ENCODE measurements around the gene POU6F1. TPM values are rescaled to one million over a fixed set of nuclear protein-coding genes. Genes with fewer than 3 reads are reported as not detected.

POU6F1 gene
- total RNA-seq, 1 experiment from 2014 or later = 5.3 TPM

DNA sequence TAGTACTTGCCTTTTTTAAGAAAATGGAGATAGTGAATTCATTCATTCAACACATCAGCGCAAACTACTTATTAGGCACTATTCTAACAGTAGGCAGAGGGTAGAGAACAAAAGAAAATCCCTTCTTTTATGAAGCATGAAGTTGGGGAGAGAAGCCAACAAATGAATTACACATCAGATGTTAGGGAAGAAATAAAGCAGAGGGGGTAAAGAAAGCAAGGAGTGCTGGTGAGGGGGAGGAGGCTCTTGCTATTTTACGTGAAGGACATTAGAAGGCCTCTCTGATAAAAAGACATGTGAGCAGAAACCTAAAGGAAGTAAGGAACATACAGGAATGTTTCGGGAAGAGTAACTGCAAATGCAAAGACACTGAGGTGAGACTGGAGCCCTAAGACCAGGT is 67.1 kb downstream of the POU6F1 start:
- TF ChIP-seq CTCF (conservative IDR thresholded peaks at IDR 0.05) (no peak), EZH2 (IDR thresholded peaks at IDR 0.05; ENCODE audit: low read depth) (no peak)
- H3K27ac ChIP-seq = no peak overlapping the region
- H3K4me3 ChIP-seq = no peak overlapping the region
- H3K36me3 ChIP-seq (ENCODE audit: low read depth) = no peaks in the 10 kb centered on the region
- H3K79me2 ChIP-seq (ENCODE audit: low read depth) = 0 out of 2 replicates have a peak, but pooled peaks cover 4% of the 10 kb centered on the region
- no peaks in the 10 kb centered on the region for H3K9me3 ChIP-seq (ENCODE audit: insufficient read depth, low read depth)
- ChIA-PET POLR2A (ENCODE audit: unreplicated experiment) (no interaction called here), CTCF (no interaction called here)
- H2AFZ ChIP-seq = no peak overlapping the region
- H3K27me3 ChIP-seq (ENCODE audit: insufficient read depth, low read depth) = no peaks in the 10 kb centered on the region
- peaks cover 3% of the 10 kb centered on the region for H4K20me1 ChIP-seq (ENCODE audit: insufficient read depth)
- no peak overlapping the region for H3K4me2 ChIP-seq
- H3F3A ChIP-seq (ENCODE audit: insufficient read depth, low read depth) = no peaks in the 10 kb centered on the region
- no TSS peak for BruUV-seq (replicated peaks)
- no peaks in the 10 kb centered on the region for H3K4me1 ChIP-seq (replicated peaks; ENCODE audit: insufficient read depth)
- intact Hi-C loops (cut with micrococcal nuclease; ENCODE audit: unreplicated experiment) = no loop called here
- H3K9me2 ChIP-seq (ENCODE audit: insufficient read depth) = no peaks in the 10 kb centered on the region
- no peak for DNase-seq

DNA sequence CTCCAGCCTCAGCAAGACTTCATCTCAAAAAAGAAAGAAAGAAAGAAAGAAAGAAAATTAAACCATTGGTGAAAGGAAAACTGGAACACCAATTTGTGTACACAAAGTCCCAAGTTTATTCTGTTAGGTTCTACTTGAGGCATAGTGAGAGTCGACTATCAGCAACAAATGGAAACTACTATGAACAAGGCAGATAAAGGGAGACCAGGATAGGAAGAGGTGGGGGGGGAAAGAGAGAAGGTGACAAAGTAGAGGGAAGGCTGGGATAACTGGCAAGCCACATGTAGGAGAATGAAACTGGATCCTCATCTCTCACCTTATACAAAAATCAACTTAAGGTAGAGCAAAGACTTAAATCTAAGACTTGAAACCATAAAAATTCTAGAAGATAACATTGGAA is 70.6 kb downstream of the POU6F1 start:
- BruUV-seq (replicated peaks) = no TSS peak
- H3K4me1 ChIP-seq (replicated peaks; ENCODE audit: insufficient read depth) = no peaks in the 10 kb centered on the region
- DNase-seq = no peak
- H3K9me3 ChIP-seq (ENCODE audit: insufficient read depth, low read depth) = no peaks in the 10 kb centered on the region
- no peak overlapping the region for H3K4me3 ChIP-seq
- H3K4me2 ChIP-seq = no peak overlapping the region
- ChIA-PET CTCF (no interaction called here), POLR2A (ENCODE audit: unreplicated experiment) (no interaction called here)
- H3K27ac ChIP-seq = no peak overlapping the region
- no peaks in the 10 kb centered on the region for H3K36me3 ChIP-seq (ENCODE audit: low read depth)
- H3K9me2 ChIP-seq (ENCODE audit: insufficient read depth) = no peaks in the 10 kb centered on the region
- intact Hi-C loops (cut with micrococcal nuclease; ENCODE audit: unreplicated experiment) = no loop called here
- H3K79me2 ChIP-seq (ENCODE audit: low read depth) = 0 out of 2 replicates have a peak, but pooled peaks cover 4% of the 10 kb centered on the region
- TF ChIP-seq CTCF (conservative IDR thresholded peaks at IDR 0.05) (no peak), EZH2 (IDR thresholded peaks at IDR 0.05; ENCODE audit: low read depth) (no peak)
- H2AFZ ChIP-seq = no peak overlapping the region
- no peaks in the 10 kb centered on the region for H3F3A ChIP-seq (ENCODE audit: insufficient read depth, low read depth)
- H4K20me1 ChIP-seq (ENCODE audit: insufficient read depth) = peaks cover 3% of the 10 kb centered on the region
- no peaks in the 10 kb centered on the region for H3K27me3 ChIP-seq (ENCODE audit: insufficient read depth, low read depth)

- CTCF ChIA-PET = no interaction called here
Observed at GRCh38 chr12:51139292-51139844, 78.5 kb downstream of the POU6F1 start.

More at GRCh38 chr12:51139292-51139844, 78.5 kb downstream of the POU6F1 start:
- Histone ChIP-seq H3F3A (ENCODE audit: insufficient read depth, low read depth) (no peaks in the 10 kb centered on the region; the same call in 1 of the 2 replicates), H3K36me3 (ENCODE audit: low read depth) (no peaks in the 10 kb centered on the region), H2AFZ (no peak overlapping the region), H3K27me3 (ENCODE audit: insufficient read depth, low read depth) (no peaks in the 10 kb centered on the region), H3K9me2 (ENCODE audit: insufficient read depth) (no peaks in the 10 kb centered on the region), H3K27ac (no peak overlapping the region), H3K79me2 (ENCODE audit: low read depth) (no peaks in the 10 kb centered on the region), H3K4me1 (replicated peaks; ENCODE audit: insufficient read depth) (no peaks in the 10 kb centered on the region), H3K4me3 (no peak overlapping the region), H4K20me1 (ENCODE audit: insufficient read depth) (no peaks in the 10 kb centered on the region), H3K9me3 (ENCODE audit: insufficient read depth, low read depth) (no peaks in the 10 kb centered on the region), H3K4me2 (no peak overlapping the region)
- intact Hi-C loops (cut with micrococcal nuclease; ENCODE audit: unreplicated experiment) = no loop called here
- POLR2A ChIA-PET (ENCODE audit: unreplicated experiment) = no interaction called here
- no peak for DNase-seq
- BruUV-seq (replicated peaks) = no TSS peak
- TF ChIP-seq CTCF (conservative IDR thresholded peaks at IDR 0.05) (no peak), EZH2 (IDR thresholded peaks at IDR 0.05; ENCODE audit: low read depth) (no peak)

Other genes starting within 250 kb of the POU6F1 start
- 45.7 and 49.0 TPM in 2 replicates for gene SLC11A2, start 191.7 kb downstream of the POU6F1 start, total RNA-seq (2021)
- 81.9 and 87.4 TPM in 2 replicates for gene LETMD1, start 169.7 kb downstream of the POU6F1 start, total RNA-seq (2021)
- 19.3 and 23.1 TPM in 2 replicates for gene CSRNP2, start 134.5 kb downstream of the POU6F1 start, total RNA-seq (2021)
- gene TFCP2, start 44.9 kb downstream of the POU6F1 start, total RNA-seq (2021) = 17.1 and 25.7 TPM in 2 replicates
- gene DAZAP2, start 20.8 kb upstream of the POU6F1 start, total RNA-seq (2021) = 84.4 and 154 TPM in 2 replicates
- gene SMAGP, start 52.4 kb upstream of the POU6F1 start, total RNA-seq (2021) = 36.3 and 42.9 TPM in 2 replicates
- not detected in 2 replicates for gene BIN2, start 106.1 kb upstream of the POU6F1 start, total RNA-seq (2021)
- gene CELA1, start 128.6 kb upstream of the POU6F1 start, total RNA-seq (2021) = 0.58 TPM in 1 of 2 replicates, not detected in the other
- gene GALNT6, start 173.3 kb upstream of the POU6F1 start, total RNA-seq (2021) = 73.0 and 83.5 TPM in 2 replicates
- gene SLC4A8, start 206.8 kb upstream of the POU6F1 start, total RNA-seq (2021) = 2.6 and 3.0 TPM in 2 replicates